ENCODE measurements around the gene SPIN1.

SPIN1 gene

DNA sequence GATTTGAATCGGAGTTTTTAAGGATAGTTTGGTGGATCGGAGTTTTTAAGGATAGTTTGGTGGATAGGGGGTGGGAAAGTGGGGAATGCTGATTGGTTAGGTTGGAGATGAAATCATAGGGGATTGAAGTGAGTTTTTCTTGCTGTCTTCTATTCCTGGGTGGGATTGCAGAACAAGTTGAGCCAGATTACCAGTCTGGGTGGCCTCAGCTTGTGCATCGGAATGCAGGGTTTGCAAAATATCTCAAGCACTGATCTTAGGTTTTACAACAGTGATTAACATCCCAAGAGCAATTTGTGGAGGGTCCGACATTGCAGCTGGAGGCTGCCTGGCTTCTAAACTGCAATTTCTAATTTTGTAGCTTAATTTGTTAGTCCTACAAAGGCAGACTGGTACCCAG lies 123.7 kb downstream of the SPIN1 start:
- TF ChIP-seq, protein P1, sequence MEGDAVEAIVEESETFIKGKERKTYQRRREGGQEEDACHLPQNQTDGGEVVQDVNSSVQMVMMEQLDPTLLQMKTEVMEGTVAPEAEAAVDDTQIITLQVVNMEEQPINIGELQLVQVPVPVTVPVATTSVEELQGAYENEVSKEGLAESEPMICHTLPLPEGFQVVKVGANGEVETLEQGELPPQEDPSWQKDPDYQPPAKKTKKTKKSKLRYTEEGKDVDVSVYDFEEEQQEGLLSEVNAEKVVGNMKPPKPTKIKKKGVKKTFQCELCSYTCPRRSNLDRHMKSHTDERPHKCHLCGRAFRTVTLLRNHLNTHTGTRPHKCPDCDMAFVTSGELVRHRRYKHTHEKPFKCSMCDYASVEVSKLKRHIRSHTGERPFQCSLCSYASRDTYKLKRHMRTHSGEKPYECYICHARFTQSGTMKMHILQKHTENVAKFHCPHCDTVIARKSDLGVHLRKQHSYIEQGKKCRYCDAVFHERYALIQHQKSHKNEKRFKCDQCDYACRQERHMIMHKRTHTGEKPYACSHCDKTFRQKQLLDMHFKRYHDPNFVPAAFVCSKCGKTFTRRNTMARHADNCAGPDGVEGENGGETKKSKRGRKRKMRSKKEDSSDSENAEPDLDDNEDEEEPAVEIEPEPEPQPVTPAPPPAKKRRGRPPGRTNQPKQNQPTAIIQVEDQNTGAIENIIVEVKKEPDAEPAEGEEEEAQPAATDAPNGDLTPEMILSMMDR (IDR thresholded peaks at IDR 0.05) = no peak

DNA sequence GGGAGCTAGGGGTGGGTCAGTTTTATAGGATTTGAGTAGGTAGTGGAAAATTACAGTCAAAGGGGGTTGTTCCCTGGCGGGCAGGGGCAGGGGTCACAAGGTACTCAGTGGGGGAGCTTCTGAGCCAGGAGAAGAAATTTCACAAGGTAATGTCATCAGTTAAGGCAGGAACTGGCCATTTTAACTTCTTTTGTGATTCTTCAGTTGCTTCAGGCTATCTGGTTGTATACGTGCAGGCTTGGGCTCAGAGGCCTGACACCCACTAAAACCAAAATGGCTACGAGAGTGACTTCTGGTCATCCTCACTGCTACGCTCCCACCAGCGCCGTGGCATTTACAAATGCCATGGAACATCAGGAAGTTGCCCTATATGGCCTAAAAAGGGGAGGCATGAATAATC lies 126.0 kb downstream of the SPIN1 start:
- TF ChIP-seq, protein P1 (IDR thresholded peaks at IDR 0.05) = no peak

DNA sequence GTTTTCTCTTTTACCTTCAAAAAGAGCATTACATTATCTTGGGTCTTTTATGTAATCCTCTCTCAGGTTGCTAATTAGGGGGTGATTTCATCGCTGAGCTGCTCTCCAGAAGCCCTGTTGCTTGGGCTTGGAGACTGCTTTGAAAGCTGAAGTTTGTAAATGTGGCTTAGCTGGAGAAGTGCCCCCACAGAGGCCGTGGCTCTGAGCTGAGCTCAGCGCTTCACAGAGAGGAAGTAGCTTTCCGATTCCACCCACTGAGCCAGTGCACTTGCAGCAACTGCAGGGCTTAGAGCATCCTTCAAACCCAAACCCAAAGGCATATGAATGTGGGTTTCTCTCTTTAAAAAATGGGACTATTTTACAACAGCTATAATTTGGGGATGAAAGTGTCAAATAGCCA lies 133.1 kb downstream of the SPIN1 start:
- TF ChIP-seq, protein P1 (IDR thresholded peaks at IDR 0.05) = no peak

DNA sequence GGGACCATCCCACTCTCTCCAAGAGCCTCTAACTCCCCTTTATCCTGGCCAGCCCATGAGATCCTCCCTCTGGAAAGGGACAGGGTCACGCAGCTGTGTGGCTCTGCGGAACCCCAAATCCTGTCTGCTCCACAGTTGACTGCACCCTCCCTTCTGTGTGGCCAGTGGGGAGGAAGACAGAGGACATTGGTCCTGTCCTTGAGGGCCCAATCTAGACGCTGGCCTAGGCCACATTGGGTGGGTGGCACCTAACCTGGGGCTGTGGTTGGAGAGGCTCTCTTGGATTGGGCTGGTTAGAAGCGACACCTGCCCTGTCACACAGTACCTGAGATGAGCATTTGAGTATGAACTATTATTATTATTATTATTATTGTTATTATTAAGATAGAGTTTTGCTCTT lies 134.1 kb downstream of the SPIN1 start:
- TF ChIP-seq, protein P1 (IDR thresholded peaks at IDR 0.05) = no peak

DNA sequence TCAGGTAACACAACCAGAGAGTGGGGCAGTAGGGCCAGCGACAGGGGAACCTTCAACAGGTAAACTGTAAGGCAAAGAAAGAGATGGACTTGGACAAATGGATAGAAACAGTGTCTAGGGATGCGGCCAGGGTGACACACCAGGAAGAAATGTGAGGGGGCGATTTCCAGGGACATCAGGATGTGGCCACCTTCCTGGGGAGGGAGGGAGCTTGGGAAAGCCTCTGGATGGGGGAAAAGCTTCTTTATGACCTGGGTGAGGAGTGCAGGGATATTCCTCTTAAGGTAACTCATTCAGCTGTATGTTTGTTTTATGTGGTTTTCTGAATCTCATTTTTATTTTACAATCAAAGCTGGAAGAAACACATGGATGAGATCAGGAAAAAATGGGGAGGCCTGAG lies 134.8 kb downstream of the SPIN1 start:
- TF ChIP-seq, protein P1 (IDR thresholded peaks at IDR 0.05) = no peak

DNA sequence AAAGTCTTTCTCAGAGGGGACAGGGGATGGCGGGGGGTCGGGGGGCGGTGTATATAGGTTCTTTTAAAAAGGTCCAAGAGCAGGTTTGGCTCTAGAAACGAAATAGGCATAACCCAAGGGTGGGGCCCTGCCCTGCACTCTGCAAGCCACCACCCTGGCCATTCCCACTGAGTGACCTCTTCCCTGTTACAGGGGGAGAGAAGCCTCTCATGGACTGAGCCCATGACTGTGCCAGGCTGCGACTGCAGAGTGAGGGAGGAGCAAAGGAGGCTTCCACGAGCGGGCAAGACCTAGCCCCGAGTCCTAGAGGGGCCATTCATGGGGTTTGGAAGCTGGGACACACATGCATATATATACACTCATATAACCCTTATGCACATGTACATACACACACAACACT lies 136.7 kb downstream of the SPIN1 start:
- TF ChIP-seq, protein P1 (IDR thresholded peaks at IDR 0.05) = no peak

DNA sequence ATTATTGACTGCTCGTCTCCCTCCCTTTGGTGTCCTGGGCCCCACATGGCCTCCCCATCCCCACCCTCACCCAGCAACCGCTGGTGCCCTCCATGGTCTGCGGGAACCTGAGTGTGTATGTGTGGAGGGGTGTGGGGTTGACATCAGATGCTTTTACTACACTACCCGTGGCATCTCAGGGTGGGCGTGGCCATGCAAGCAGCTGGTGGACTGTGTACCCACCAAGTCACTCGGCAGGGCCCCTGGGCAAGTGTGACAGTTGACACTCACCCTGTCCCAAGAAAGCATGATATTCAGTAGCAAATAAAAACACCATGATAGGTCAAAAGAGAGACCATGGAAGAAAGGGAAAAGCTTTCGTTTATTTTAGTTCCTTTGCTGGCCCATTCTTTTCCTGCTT lies 139.4 kb downstream of the SPIN1 start:
- TF ChIP-seq, protein P1 (IDR thresholded peaks at IDR 0.05) = no peak

Data from LNCAP (cell line).